ENCODE data around the gene ZC2HC1C.
"Not testable (repeated sequence)": the region's sequence is repeated elsewhere in the genome, so short reads cannot be mapped to it uniquely, and the experiment has no call there.

The ZC2HC1C gene

GRCh38 chr14:75064205-75064567 lies 5.3 kb upstream of the ZC2HC1C start:
- peak overlapping the region; percentile 75 to 82 for H3K27ac ChIP-seq

GRCh38 chr14:75066691-75067090 lies 2.8 kb upstream of the ZC2HC1C start:
- no peak overlapping the region for H3K4me3 ChIP-seq
- intact Hi-C loops (cut with DNase I; ENCODE audit: low total_unique reads), result loop anchor here (10.0 kb wide), 1 partner anchor 112 kb away; the partner anchor contains the start of gene PGF
- no peak for DNase-seq
- no peaks in the 10 kb centered on the region for H3K36me3 ChIP-seq
- H3K4me1 ChIP-seq, result peaks cover 0 to 44% (median 25%) of the 10 kb centered on the region in 4 donors
- H3K27ac ChIP-seq, result no peak overlapping the region
- no peaks in the 10 kb centered on the region for H3K9me3 ChIP-seq
- no peaks in the 10 kb centered on the region for H3K27me3 ChIP-seq
- TF ChIP-seq, protein P1, sequence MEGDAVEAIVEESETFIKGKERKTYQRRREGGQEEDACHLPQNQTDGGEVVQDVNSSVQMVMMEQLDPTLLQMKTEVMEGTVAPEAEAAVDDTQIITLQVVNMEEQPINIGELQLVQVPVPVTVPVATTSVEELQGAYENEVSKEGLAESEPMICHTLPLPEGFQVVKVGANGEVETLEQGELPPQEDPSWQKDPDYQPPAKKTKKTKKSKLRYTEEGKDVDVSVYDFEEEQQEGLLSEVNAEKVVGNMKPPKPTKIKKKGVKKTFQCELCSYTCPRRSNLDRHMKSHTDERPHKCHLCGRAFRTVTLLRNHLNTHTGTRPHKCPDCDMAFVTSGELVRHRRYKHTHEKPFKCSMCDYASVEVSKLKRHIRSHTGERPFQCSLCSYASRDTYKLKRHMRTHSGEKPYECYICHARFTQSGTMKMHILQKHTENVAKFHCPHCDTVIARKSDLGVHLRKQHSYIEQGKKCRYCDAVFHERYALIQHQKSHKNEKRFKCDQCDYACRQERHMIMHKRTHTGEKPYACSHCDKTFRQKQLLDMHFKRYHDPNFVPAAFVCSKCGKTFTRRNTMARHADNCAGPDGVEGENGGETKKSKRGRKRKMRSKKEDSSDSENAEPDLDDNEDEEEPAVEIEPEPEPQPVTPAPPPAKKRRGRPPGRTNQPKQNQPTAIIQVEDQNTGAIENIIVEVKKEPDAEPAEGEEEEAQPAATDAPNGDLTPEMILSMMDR (IDR thresholded peaks at IDR 0.05), result no peak

More at GRCh38 chr14:75064205-75064567, 5.3 kb upstream of the ZC2HC1C start:
- no peak for DNase-seq
- Histone ChIP-seq H3K36me3 (no peaks in the 10 kb centered on the region), H3K9me3 (no peaks in the 10 kb centered on the region), H3K27me3 (no peaks in the 10 kb centered on the region), H3K4me3 (peak overlapping the region; percentile 70 to 88), H3K4me1 (peaks cover 0 to 36% (median 15%) of the 10 kb centered on the region in 4 donors)
- TF ChIP-seq, protein P1 (IDR thresholded peaks at IDR 0.05), result no peak
- intact Hi-C loops (cut with DNase I; ENCODE audit: low total_unique reads), result loop anchor here (10.0 kb wide), 1 partner anchor 109 kb away; the partner anchor contains the start of gene PGF

DNA sequence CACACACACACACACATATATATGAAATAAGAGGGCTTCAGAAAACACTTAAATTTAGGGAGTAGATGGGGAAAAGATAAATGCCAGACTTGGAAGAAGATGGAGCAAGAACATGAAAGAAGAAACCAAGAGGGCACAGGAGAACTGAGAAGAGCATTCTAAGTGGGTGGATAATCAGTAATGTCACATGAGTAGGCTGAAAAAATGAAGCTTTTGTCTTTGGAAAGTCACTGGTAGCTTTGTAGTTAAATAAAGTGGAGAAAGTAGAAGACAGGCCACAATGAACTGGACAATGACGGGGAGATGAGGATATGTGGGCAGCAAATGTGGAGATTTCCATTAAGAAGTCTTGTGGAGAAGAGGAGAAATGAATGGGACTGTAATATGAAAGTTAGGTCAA lies 2.2 kb upstream of the ZC2HC1C start:
- DNase-seq, result no peak
- Histone ChIP-seq H3K27me3 (no peaks in the 10 kb centered on the region), H3K9me3 (no peaks in the 10 kb centered on the region), H3K4me1 (peaks cover 0 to 44% (median 25%) of the 10 kb centered on the region in 4 donors), H3K36me3 (no peaks in the 10 kb centered on the region), H3K4me3 (no peak overlapping the region), H3K27ac (peak overlapping the region in 1 of 2 donors; percentile 89)
- TF ChIP-seq, protein P1 (IDR thresholded peaks at IDR 0.05), result no peak
- intact Hi-C loops (cut with DNase I; ENCODE audit: low total_unique reads), result loop anchor here (10.0 kb wide), 1 partner anchor 112 kb away; the partner anchor contains the start of gene PGF

DNA sequence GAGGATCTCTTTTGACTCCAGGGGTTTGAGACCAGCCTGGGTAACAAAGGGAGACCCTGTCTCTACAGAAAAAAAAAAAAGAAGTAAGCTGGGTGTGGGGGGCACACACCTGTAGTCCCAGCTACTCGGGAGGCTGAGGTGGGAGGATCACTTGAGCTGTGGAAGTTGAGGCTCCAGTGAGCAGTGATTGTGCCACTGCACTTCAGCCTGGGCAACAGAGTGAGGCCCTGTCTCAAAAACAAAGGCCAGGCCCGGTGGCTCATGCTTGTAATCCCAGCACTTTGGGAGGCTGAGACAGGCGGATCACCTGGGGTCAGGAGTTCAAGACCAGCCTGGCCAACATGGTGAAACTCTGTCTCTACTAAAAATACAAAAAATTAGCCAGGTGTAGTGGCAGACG lies 1.7 kb upstream of the ZC2HC1C start:
- H3K36me3 ChIP-seq, H3K27me3 ChIP-seq, DNase-seq, H3K9me3 ChIP-seq: not testable (repeated sequence)
- Histone ChIP-seq H3K4me1 (peaks cover 0 to 44% (median 25%) of the 10 kb centered on the region in 4 donors), H3K27ac (peak overlapping the region; percentile 86 to 89), H3K4me3 (peak overlapping the region in 1 of 2 donors; percentile 58)
- intact Hi-C loops (cut with DNase I; ENCODE audit: low total_unique reads), result loop anchor here (10.0 kb wide), 1 partner anchor 113 kb away; the partner anchor contains the start of gene PGF

- intact Hi-C loops (cut with DNase I; ENCODE audit: low total_unique reads), result loop anchor here (10.0 kb wide), 1 partner anchor 114 kb away; the partner anchor contains the start of gene PGF
- H3K27ac ChIP-seq, result peak overlapping the region; percentile 86 to 89
Observed at GRCh38 chr14:75068294-75069120, 934 bp upstream of the ZC2HC1C start.

More at GRCh38 chr14:75068294-75069120, 934 bp upstream of the ZC2HC1C start:
- no peaks in the 10 kb centered on the region for H3K36me3 ChIP-seq
- H3K4me1 ChIP-seq, result peaks cover 0 to 37% (median 21%) of the 10 kb centered on the region in 4 donors
- no peak for DNase-seq
- no peaks in the 10 kb centered on the region for H3K27me3 ChIP-seq
- peak overlapping the region; percentile 58 to 68 for H3K4me3 ChIP-seq
- no peaks in the 10 kb centered on the region for H3K9me3 ChIP-seq
- TF ChIP-seq, protein P1 (IDR thresholded peaks at IDR 0.05), result no peak

Measured in tibial artery (tissue), 4 donors.